NK-92 treated with Interleukin-12 subunit alpha and Interleukin-12 subunit beta, amount 100 ng/mL, for 24 hours (cell line): ENCODE results near the gene MON1A.
"Not testable (repeated sequence)": the region's sequence is repeated elsewhere in the genome, so short reads cannot be mapped to it uniquely, and the experiment has no call there.

ENCODE experiments used
- DNase-seq: peaks from one replicate; lab custom pipeline; 2025; lab: John Stamatoyannopoulos, UW

The MON1A gene

GRCh38 chr3:49929291-49930167, at the start of gene MON1A:
Gene MON1A (minus strand): TSS chr3:49929811. CDS start chr3:49913346, 16,465 bp downstream.
- DNase-seq: peak; percentile 76

- no peak for DNase-seq
Measured at GRCh38 chr3:49976942-49977341, 47.3 kb upstream of the MON1A start.

- DNase-seq: no peak
Measured at GRCh38 chr3:49972656-49973055, 43.0 kb upstream of the MON1A start.

- no peak for DNase-seq
Measured at GRCh38 chr3:49968346-49968745, 38.7 kb upstream of the MON1A start.

- no peak for DNase-seq
Measured at GRCh38 chr3:49967291-49967690, 37.7 kb upstream of the MON1A start.

GRCh38 chr3:49966233-49966942, 36.8 kb upstream of the MON1A start:
- DNase-seq: no peak

GRCh38 chr3:49955636-49956035, 26.0 kb upstream of the MON1A start:
- no peak for DNase-seq

GRCh38 chr3:49952924-49953323, 23.3 kb upstream of the MON1A start:
- no peak for DNase-seq

- no peak for DNase-seq
Measured at GRCh38 chr3:49942651-49943050, 13.0 kb upstream of the MON1A start.

GRCh38 chr3:49940667-49941249, 11.1 kb upstream of the MON1A start:
- no peak for DNase-seq

GRCh38 chr3:49939858-49940666, 10.5 kb upstream of the MON1A start, which contains the start of gene RBM6:
Gene RBM6 (plus strand): TSS chr3:49940150. CDS start chr3:49962642, 22,492 bp downstream.
- peak; percentile 90 for DNase-seq

GRCh38 chr3:49937090-49937489, 7.5 kb upstream of the MON1A start:
- DNase-seq: no peak

- not testable (repeated sequence) for DNase-seq
Measured at GRCh38 chr3:49932281-49932680, 2.7 kb upstream of the MON1A start.

GRCh38 chr3:49930922-49931321, 1.3 kb upstream of the MON1A start:
- no peak for DNase-seq

- DNase-seq: no peak
Measured at GRCh38 chr3:49930168-49930690, 618 bp upstream of the MON1A start.

GRCh38 chr3:49928481-49929017, 1.1 kb downstream of the MON1A start:
- no peak for DNase-seq

GRCh38 chr3:49927798-49928197, 1.8 kb downstream of the MON1A start:
- DNase-seq: no peak

- no peak for DNase-seq
Measured at GRCh38 chr3:49926117-49926728, 3.4 kb downstream of the MON1A start.

- DNase-seq: no peak
Measured at GRCh38 chr3:49925485-49925884, 4.1 kb downstream of the MON1A start.

- no peak for DNase-seq
Measured at GRCh38 chr3:49924683-49925082, 4.9 kb downstream of the MON1A start.
